ENCODE measurements around the gene FBXO40. TPM values are rescaled to one million over a fixed set of nuclear protein-coding genes. Genes with fewer than 3 reads are reported as not detected.

The FBXO40 gene
- total and polyA plus RNA-seq, 2 experiments from 2014 or later: 0.03 TPM; not detected in 1

GRCh38 chr3:121574449-121574848 is 18.7 kb upstream of the FBXO40 start:
- no peaks in the 10 kb centered on the region for H3K36me3 ChIP-seq (ENCODE audit: insufficient read depth)
- H3K27me3 ChIP-seq (ENCODE audit: insufficient read depth): no peaks in the 10 kb centered on the region
- ATAC-seq: peak; percentile 59
- DNase-seq (ENCODE audit: low spot score): peak; percentile 57
- peaks cover 13% of the 10 kb centered on the region for H3K4me1 Mint-ChIP-seq
- no peak overlapping the region for H3K27ac Mint-ChIP-seq
- no peaks in the 10 kb centered on the region for H3K9me2 ChIP-seq (ENCODE audit: insufficient read depth)
- no peaks in the 10 kb centered on the region for H3K9me3 Mint-ChIP-seq
- TF ChIP-seq JUNB (IDR thresholded peaks at IDR 0.05; ENCODE audit: unreplicated experiment): no peak
- no peak for TF ChIP-seq STAT1 (IDR thresholded peaks at IDR 0.05; ENCODE audit: unreplicated experiment)
- TF ChIP-seq POLR2AphosphoS5 (IDR thresholded peaks at IDR 0.05; ENCODE audit: low read depth): no peak
- TF ChIP-seq CREB1 (CRISPR knock-in tag; IDR thresholded peaks at IDR 0.05; ENCODE audit: low read depth): no peak
- TF ChIP-seq, protein P1, sequence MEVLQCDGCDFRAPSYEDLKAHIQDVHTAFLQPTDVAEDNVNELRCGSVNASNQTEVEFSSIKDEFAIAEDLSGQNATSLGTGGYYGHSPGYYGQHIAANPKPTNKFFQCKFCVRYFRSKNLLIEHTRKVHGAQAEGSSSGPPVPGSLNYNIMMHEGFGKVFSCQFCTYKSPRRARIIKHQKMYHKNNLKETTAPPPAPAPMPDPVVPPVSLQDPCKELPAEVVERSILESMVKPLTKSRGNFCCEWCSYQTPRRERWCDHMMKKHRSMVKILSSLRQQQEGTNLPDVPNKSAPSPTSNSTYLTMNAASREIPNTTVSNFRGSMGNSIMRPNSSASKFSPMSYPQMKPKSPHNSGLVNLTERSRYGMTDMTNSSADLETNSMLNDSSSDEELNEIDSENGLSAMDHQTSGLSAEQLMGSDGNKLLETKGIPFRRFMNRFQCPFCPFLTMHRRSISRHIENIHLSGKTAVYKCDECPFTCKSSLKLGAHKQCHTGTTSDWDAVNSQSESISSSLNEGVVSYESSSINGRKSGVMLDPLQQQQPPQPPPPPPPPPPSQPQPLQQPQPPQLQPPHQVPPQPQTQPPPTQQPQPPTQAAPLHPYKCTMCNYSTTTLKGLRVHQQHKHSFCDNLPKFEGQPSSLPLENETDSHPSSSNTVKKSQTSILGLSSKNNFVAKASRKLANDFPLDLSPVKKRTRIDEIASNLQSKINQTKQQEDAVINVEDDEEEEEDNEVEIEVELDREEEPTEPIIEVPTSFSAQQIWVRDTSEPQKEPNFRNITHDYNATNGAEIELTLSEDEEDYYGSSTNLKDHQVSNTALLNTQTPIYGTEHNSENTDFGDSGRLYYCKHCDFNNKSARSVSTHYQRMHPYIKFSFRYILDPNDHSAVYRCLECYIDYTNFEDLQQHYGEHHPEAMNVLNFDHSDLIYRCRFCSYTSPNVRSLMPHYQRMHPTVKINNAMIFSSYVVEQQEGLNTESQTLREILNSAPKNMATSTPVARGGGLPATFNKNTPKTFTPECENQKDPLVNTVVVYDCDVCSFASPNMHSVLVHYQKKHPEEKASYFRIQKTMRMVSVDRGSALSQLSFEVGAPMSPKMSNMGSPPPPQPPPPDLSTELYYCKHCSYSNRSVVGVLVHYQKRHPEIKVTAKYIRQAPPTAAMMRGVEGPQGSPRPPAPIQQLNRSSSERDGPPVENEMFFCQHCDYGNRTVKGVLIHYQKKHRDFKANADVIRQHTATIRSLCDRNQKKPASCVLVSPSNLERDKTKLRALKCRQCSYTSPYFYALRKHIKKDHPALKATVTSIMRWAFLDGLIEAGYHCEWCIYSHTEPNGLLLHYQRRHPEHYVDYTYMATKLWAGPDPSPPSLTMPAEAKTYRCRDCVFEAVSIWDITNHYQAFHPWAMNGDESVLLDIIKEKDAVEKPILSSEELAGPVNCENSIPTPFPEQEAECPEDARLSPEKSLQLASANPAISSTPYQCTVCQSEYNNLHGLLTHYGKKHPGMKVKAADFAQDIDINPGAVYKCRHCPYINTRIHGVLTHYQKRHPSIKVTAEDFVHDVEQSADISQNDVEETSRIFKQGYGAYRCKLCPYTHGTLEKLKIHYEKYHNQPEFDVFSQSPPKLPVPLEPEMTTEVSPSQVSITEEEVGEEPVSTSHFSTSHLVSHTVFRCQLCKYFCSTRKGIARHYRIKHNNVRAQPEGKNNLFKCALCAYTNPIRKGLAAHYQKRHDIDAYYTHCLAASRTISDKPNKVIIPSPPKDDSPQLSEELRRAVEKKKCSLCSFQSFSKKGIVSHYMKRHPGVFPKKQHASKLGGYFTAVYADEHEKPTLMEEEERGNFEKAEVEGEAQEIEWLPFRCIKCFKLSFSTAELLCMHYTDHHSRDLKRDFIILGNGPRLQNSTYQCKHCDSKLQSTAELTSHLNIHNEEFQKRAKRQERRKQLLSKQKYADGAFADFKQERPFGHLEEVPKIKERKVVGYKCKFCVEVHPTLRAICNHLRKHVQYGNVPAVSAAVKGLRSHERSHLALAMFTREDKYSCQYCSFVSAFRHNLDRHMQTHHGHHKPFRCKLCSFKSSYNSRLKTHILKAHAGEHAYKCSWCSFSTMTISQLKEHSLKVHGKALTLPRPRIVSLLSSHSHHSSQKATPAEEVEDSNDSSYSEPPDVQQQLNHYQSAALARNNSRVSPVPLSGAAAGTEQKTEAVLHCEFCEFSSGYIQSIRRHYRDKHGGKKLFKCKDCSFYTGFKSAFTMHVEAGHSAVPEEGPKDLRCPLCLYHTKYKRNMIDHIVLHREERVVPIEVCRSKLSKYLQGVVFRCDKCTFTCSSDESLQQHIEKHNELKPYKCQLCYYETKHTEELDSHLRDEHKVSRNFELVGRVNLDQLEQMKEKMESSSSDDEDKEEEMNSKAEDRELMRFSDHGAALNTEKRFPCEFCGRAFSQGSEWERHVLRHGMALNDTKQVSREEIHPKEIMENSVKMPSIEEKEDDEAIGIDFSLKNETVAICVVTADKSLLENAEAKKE (CRISPR knock-in tag; IDR thresholded peaks at IDR 0.05): no peak
- TF ChIP-seq ZNF331 (CRISPR knock-in tag; IDR thresholded peaks at IDR 0.05; ENCODE audit: low read depth): no peak
- TF ChIP-seq, protein P2, sequence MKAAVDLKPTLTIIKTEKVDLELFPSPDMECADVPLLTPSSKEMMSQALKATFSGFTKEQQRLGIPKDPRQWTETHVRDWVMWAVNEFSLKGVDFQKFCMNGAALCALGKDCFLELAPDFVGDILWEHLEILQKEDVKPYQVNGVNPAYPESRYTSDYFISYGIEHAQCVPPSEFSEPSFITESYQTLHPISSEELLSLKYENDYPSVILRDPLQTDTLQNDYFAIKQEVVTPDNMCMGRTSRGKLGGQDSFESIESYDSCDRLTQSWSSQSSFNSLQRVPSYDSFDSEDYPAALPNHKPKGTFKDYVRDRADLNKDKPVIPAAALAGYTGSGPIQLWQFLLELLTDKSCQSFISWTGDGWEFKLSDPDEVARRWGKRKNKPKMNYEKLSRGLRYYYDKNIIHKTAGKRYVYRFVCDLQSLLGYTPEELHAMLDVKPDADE (IDR thresholded peaks at IDR 0.05): no peak
- no peaks in the 10 kb centered on the region; the same call in 2 of the 3 replicates for H3K36me3 Mint-ChIP-seq (ENCODE audit: low read depth)
- H3K4me3 Mint-ChIP-seq: no peak overlapping the region
- H4K20me1 ChIP-seq (replicated peaks; ENCODE audit: insufficient read depth): no peaks in the 10 kb centered on the region
- H3K27me3 Mint-ChIP-seq (ENCODE audit: insufficient read depth, low read depth, poor library complexity): peaks cover 3% of the 10 kb centered on the region
- no peak overlapping the region for H3K27ac ChIP-seq (ENCODE audit: low read depth)
- H3K4me1 ChIP-seq (ENCODE audit: insufficient read depth): peaks cover 12% of the 10 kb centered on the region; the same call in 1 of the 2 replicates
- H2AFZ ChIP-seq: no peak overlapping the region
- no peaks in the 10 kb centered on the region for H3K79me2 ChIP-seq (replicated peaks; ENCODE audit: insufficient read depth)
- H3K4me3 ChIP-seq: no peak overlapping the region
- no peaks in the 10 kb centered on the region for H3F3A ChIP-seq (replicated peaks; ENCODE audit: low read depth)
- H3K4me2 ChIP-seq: no peak overlapping the region

Data from GM23338 (cell line).